CD14-positive monocyte (primary cell): ENCODE results near the gene TBC1D32. TPM values are rescaled to one million over a fixed set of nuclear protein-coding genes. Genes with fewer than 3 reads are reported as not detected.

Source experiments
- DNase-seq, 3 donors: peaks; one replicate each; pipeline ENCODE4 v3.0.0-alpha.2; 2011 to 2022
- H2AFZ ChIP-seq: 2 replicates; pipeline ENCODE4 v1.6.0; 2012; ENCODE audit warnings: mild to moderate bottlenecking, low read depth, low read length, inconsistent platforms; ENCODE audit not compliant: insufficient read depth, poor library complexity, severe bottlenecking
- H3K27ac ChIP-seq, 2 donors: 1 replicate in 1 of 2; 2 replicates in 1 of 2; pipeline ENCODE4 v1.5.1; 2012 to 2013; ENCODE audit warnings: low read length in 2 of 2, control low read depth in 1 of 2, inconsistent platforms in 1 of 2, low read depth in 1 of 2, mild to moderate bottlenecking in 1 of 2
- H3K27me3 ChIP-seq, 2 donors: one replicate each; pipeline versions ENCODE4 v1.6.0 to v1.6.1; 2011 to 2013; ENCODE audit warnings: low read length in 2 of 2; ENCODE audit not compliant: control insufficient read depth in 2 of 2, insufficient read depth in 2 of 2
- H3K36me3 ChIP-seq, 2 donors: replicated peaks in 1 of 2; 1 replicate in 1 of 2; 2 replicates in 1 of 2; pipeline versions ENCODE4 v1.5.1 to v1.6.1; 2012 to 2013; ENCODE audit warnings: low read length in 2 of 2, control low read depth in 1 of 2, inconsistent platforms in 1 of 2, mild to moderate bottlenecking in 1 of 2; ENCODE audit not compliant: insufficient read depth in 2 of 2, control insufficient read depth in 1 of 2
- H3K4me1 ChIP-seq, 2 donors: 1 replicate in 1 of 2; 2 replicates in 1 of 2; pipeline versions ENCODE4 v1.5.1 to v1.6.1; 2012 to 2013; ENCODE audit warnings: low read length in 2 of 2, control low read depth in 1 of 2, inconsistent platforms in 1 of 2, mild to moderate bottlenecking in 1 of 2, moderate library complexity in 1 of 2; ENCODE audit not compliant: insufficient read depth in 2 of 2, control insufficient read depth in 1 of 2
- H3K4me2 ChIP-seq: replicated peaks from 2 replicates; pipeline ENCODE3; 2012; ENCODE audit warnings: low read length, moderate library complexity, mild to moderate bottlenecking; ENCODE audit not compliant: poor library complexity, severe bottlenecking; ENCODE audit errors: extremely low read depth
- H3K4me3 ChIP-seq, 3 experiments: fragments of 200-600 bp in 1 of 3; sonication (generic) in 1 of 3; replicated peaks in 1 of 3; 1 replicate in 2 of 3; 2 replicates in 1 of 3; pipeline ENCODE4 v1.5.1; 2011 to 2013; ENCODE audit warnings: low read length in 3 of 3, mild to moderate bottlenecking in 3 of 3, control low read depth in 2 of 3, low read depth in 2 of 3, inconsistent platforms in 1 of 3, moderate library complexity in 1 of 3
- H3K79me2 ChIP-seq: 2 replicates; pipeline ENCODE4 v1.6.0; 2012; ENCODE audit warnings: mild to moderate bottlenecking, control low read depth, inconsistent platforms, low read length, moderate library complexity; ENCODE audit not compliant: insufficient read depth
- H3K9ac ChIP-seq: 2 replicates; pipeline ENCODE4 v1.6.0; 2017; ENCODE audit warnings: low read length, mild to moderate bottlenecking; ENCODE audit not compliant: insufficient read depth, poor library complexity, severe bottlenecking
- H3K9me3 ChIP-seq, 2 donors: replicated peaks in 1 of 2; 1 replicate in 1 of 2; 2 replicates in 1 of 2; pipeline versions ENCODE4 v1.5.1 to v1.6.1; 2012 to 2013; ENCODE audit warnings: low read length in 2 of 2, control low read depth in 1 of 2; ENCODE audit not compliant: control insufficient read depth in 1 of 2, insufficient read depth in 1 of 2
- H4K20me1 ChIP-seq: 2 replicates; pipeline ENCODE4 v1.6.0; 2012; ENCODE audit warnings: mild to moderate bottlenecking, low read length, control low read depth, moderate library complexity; ENCODE audit not compliant: insufficient read depth
- H3K27ac Mint-ChIP-seq, 7 donors: one replicate each; pipeline ENCODE4 v1.8.0; 2020; ENCODE audit warnings: mild to moderate bottlenecking in 7 of 7, mixed read lengths in 7 of 7, moderate library complexity in 6 of 7, inconsistent platforms in 2 of 7
- H3K27me3 Mint-ChIP-seq, 3 donors: one replicate each; pipeline ENCODE4 v1.8.0; 2021 to 2022; ENCODE audit warnings: low read depth in 3 of 3, mild to moderate bottlenecking in 3 of 3, mixed read lengths in 3 of 3, moderate library complexity in 3 of 3, inconsistent platforms in 1 of 3
- H3K36me3 Mint-ChIP-seq, 2 donors: one replicate each; pipeline ENCODE4 v1.8.0; 2020; ENCODE audit warnings: mixed read lengths in 2 of 2, inconsistent platforms in 1 of 2, mild to moderate bottlenecking in 1 of 2
- H3K4me1 Mint-ChIP-seq: one replicate; pipeline ENCODE4 v1.8.0; 2020; ENCODE audit warnings: mild to moderate bottlenecking, mixed read lengths
- H3K4me3 Mint-ChIP-seq, 2 donors: one replicate each; pipeline ENCODE4 v1.8.0; 2020; ENCODE audit warnings: mild to moderate bottlenecking in 2 of 2, mixed read lengths in 2 of 2, moderate library complexity in 1 of 2
- H3K9me3 Mint-ChIP-seq, 7 donors: one replicate each; pipeline ENCODE4 v1.8.0; 2020 to 2022; ENCODE audit warnings: mixed read lengths in 7 of 7, mild to moderate bottlenecking in 6 of 7, moderate library complexity in 6 of 7, inconsistent platforms in 2 of 7
- WGBS: methylation state at CpG from one replicate; pipeline ENCODE4 v1.1.5; 2013; ENCODE audit warnings: missing lambda C conversion rate; ENCODE audit not compliant: insufficient coverage; 5-methylcytosine and 5-hydroxymethylcytosine counted together
- intact Hi-C, 2 donors: fragments of 100-400 bp; cut with micrococcal nuclease; formaldehyde crosslinking; loops; one replicate each; pipeline versions ENCODE4 v1.15.0 to v1.15.1; 2023
- polyA plus RNA-seq, 3 donors: library from polyadenylated mRNA; depleted of rRNA in 1 of 3; unstranded in 2 of 3; stranded (reverse) in 1 of 3; fragments of 300-500 nt in 2 of 3; fragments of >200 nt in 1 of 3; fragmentation: Illumina TruSeq in 2 of 3; gene quantifications; 1 replicate in 2 of 3; 2 replicates in 1 of 3; pipeline ENCODE4 v1.2.3, GENCODE V29; 2012 to 2021
- TF ChIP-seq, protein P1 (sequence below): fragments of 200-600 bp; IDR thresholded peaks from one replicate; pipeline ENCODE4 v1.8.0; 2022; ENCODE audit warnings: antibody characterized with exemption, mild to moderate bottlenecking

TBC1D32 gene
- polyA plus RNA-seq, 3 donors = 0.23 to 0.64 TPM; not detected in 1

- no peaks in the 10 kb centered on the region for H3K27me3 Mint-ChIP-seq
- Histone ChIP-seq H2AFZ (no peak overlapping the region), H3K27ac (no peak overlapping the region), H3K36me3 (no peaks in the 10 kb centered on the region), H3K79me2 (no peaks in the 10 kb centered on the region), H3K9me3 (peaks cover 0 to 6% of the 10 kb centered on the region in 2 donors), H3K4me1 (no peaks in the 10 kb centered on the region), H4K20me1 (no peaks in the 10 kb centered on the region), H3K4me3 (no peak overlapping the region), H3K9ac (no peak overlapping the region), H3K4me2 (no peak overlapping the region), H3K27me3 (no peaks in the 10 kb centered on the region)
- no peak overlapping the region for H3K27ac Mint-ChIP-seq
- DNase-seq = no peak
- H3K4me3 Mint-ChIP-seq = no peak overlapping the region
- no CpG with 5 or more reads among the region's 2 CpGs for WGBS
- no peaks in the 10 kb centered on the region for H3K4me1 Mint-ChIP-seq
- intact Hi-C loops = no loop called here
- TF ChIP-seq, protein P1, sequence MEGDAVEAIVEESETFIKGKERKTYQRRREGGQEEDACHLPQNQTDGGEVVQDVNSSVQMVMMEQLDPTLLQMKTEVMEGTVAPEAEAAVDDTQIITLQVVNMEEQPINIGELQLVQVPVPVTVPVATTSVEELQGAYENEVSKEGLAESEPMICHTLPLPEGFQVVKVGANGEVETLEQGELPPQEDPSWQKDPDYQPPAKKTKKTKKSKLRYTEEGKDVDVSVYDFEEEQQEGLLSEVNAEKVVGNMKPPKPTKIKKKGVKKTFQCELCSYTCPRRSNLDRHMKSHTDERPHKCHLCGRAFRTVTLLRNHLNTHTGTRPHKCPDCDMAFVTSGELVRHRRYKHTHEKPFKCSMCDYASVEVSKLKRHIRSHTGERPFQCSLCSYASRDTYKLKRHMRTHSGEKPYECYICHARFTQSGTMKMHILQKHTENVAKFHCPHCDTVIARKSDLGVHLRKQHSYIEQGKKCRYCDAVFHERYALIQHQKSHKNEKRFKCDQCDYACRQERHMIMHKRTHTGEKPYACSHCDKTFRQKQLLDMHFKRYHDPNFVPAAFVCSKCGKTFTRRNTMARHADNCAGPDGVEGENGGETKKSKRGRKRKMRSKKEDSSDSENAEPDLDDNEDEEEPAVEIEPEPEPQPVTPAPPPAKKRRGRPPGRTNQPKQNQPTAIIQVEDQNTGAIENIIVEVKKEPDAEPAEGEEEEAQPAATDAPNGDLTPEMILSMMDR = no peak
- H3K9me3 Mint-ChIP-seq = peaks cover 0 to 8% (median 2%) of the 10 kb centered on the region in 7 donors
- H3K36me3 Mint-ChIP-seq = peaks cover 0 to 1% of the 10 kb centered on the region in 2 donors
Measured at GRCh38 chr6:121160276-121160675, 174.0 kb downstream of the TBC1D32 start.

GRCh38 chr6:121158891-121159290 is 175.4 kb downstream of the TBC1D32 start:
- no peaks in the 10 kb centered on the region for H3K79me2 ChIP-seq
- peaks cover 3 to 14% of the 10 kb centered on the region in 2 donors for H3K9me3 ChIP-seq
- no peak for DNase-seq
- H4K20me1 ChIP-seq = no peaks in the 10 kb centered on the region
- Mint-ChIP-seq H3K4me1 (no peaks in the 10 kb centered on the region), H3K36me3 (peaks cover 0 to 1% of the 10 kb centered on the region in 2 donors), H3K4me3 (no peak overlapping the region), H3K9me3 (peaks cover 0 to 10% (median 3%) of the 10 kb centered on the region in 7 donors), H3K27ac (no peak overlapping the region), H3K27me3 (no peaks in the 10 kb centered on the region)
- H3K4me3 ChIP-seq = no peak overlapping the region
- no peak overlapping the region for H2AFZ ChIP-seq
- intact Hi-C loops = no loop called here
- no peak overlapping the region for H3K27ac ChIP-seq
- TF ChIP-seq, protein P1 = no peak
- H3K9ac ChIP-seq = no peak overlapping the region
- no peaks in the 10 kb centered on the region for H3K27me3 ChIP-seq
- no peaks in the 10 kb centered on the region for H3K4me1 ChIP-seq
- no peak overlapping the region for H3K4me2 ChIP-seq
- no peaks in the 10 kb centered on the region for H3K36me3 ChIP-seq
